Activated T-cell treated with anti-CD3 and anti-CD28 coated beads for 1 hour (primary cell): ENCODE measurements around the gene GAPDHS.
A peak's percentile ranks its signal among the peaks of the same experiment; 100 is the strongest.

Experiments used
- DNase-seq: peaks from one replicate; pipeline ENCODE4 v3.0.0-alpha.2; 2020; ENCODE audit warnings: low read depth

GAPDHS gene

DNA sequence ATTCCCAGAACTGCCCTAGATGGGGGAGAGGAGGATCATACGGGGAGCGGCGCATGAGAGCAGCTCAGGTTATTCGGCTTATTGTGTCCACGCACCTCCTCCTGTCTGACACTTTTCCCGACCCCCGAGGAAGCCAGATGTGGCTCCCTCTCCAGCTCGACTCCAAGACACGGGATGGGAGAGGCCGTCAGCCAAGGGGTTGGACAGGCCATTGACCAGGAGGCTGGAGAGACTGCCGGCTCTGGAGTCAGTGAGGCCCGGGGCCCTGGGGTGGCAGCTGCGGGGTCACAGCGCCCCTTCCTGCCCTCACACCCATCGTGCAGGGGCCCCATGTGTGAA, 22.7 kb upstream of the GAPDHS start:
- no peak for DNase-seq

DNA sequence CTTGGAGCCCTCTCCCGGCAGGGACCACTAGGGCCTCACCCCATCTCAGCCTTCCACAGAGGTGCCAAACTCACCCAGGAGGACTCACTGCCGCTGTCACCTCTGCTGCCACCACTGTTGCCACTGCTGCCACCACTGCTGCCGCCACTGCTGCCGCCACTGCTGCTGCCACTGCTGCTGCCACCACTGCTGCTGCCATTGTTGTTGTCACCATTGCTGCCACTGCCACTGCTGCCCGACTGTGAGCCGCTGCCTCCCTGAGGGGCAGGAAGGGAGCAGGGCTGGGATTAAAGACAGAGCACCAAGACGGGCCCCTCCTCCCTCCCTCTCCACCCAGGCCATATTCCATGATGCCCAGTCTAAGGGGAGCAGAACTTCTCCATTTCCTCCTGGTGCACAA, 21.9 kb upstream of the GAPDHS start:
- no peak for DNase-seq

- no peak for DNase-seq
Observed at GRCh38 chr19:35512831-35513627, 20.2 kb upstream of the GAPDHS start.

DNA sequence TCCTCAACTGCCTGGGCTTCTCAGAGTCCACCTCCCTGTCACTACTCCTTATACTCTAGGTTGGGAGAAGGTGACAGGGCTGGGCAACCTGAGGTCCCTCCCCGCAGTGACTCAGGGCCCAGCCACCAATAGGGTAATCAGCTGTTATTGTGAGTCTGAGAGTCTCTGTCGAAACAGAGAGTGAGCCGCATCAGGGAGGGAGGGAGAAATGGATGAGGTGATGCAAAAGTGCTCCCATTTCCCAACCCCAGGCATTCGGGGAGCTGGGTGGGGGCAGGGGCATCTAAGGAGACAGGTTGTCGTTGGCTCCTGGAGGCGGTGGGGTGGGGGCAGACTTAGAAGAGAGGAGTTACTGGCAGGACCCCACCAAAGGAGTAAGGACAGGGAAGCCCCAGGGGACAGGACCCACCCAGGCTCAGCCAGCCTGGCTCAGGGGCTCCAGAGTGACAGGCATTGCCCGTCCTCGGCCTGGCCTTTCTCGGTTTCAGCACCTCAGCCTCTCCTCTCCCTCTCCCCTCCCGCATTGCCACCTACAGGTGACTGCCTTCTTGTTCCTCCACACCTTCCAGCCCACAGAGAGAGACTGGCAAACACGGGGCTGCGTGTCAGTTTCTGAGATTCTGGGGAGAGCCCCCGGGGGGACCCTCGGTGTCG, 19.5 kb upstream of the GAPDHS start, which contains the start of gene DMKN:
TSS of gene DMKN (minus strand) at position 22 of the 654 bp plus-strand sequence. CDS start 174 bp downstream, outside the sequence.
- DNase-seq = no peak

DNA sequence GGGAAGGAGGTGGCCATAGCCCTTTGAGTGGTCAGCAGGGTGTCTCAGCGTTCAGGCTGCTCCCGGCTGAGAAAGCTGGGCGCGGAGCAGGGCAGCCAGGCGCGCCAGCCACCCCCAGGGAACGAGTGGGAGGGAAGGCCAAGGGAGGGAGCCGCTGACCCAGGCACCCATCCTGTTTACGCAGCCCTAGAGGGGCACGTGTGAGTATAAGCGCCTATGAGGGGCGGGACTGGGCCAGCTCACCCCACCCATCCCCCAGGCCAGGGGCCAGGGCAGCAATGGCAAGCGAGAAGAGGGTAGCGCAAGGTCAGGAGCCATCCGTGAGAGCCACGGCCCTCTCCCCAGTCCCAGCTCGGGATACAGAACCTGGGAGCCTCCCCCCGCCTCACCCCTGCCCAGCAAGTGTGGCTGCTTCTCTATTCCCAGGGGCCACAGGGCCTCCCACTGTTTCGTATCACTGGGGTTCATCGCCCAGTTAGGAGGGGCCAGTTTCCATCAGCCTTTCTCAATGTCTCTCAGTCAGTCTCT, 18.9 kb upstream of the GAPDHS start:
- no peak for DNase-seq

- no peak for DNase-seq
Observed at GRCh38 chr19:35516310-35516709, 16.9 kb upstream of the GAPDHS start.

- DNase-seq = no peak
Observed at GRCh38 chr19:35517342-35517741, 15.9 kb upstream of the GAPDHS start.

- no peak for DNase-seq
Observed at GRCh38 chr19:35518313-35518712, 14.9 kb upstream of the GAPDHS start.

- no peak for DNase-seq
Observed at GRCh38 chr19:35519291-35519690, 14.0 kb upstream of the GAPDHS start.

GRCh38 chr19:35521124-35521743, 12.0 kb upstream of the GAPDHS start:
- no peak for DNase-seq

- no peak for DNase-seq
Observed at GRCh38 chr19:35522745-35523327, 10.4 kb upstream of the GAPDHS start.

DNA sequence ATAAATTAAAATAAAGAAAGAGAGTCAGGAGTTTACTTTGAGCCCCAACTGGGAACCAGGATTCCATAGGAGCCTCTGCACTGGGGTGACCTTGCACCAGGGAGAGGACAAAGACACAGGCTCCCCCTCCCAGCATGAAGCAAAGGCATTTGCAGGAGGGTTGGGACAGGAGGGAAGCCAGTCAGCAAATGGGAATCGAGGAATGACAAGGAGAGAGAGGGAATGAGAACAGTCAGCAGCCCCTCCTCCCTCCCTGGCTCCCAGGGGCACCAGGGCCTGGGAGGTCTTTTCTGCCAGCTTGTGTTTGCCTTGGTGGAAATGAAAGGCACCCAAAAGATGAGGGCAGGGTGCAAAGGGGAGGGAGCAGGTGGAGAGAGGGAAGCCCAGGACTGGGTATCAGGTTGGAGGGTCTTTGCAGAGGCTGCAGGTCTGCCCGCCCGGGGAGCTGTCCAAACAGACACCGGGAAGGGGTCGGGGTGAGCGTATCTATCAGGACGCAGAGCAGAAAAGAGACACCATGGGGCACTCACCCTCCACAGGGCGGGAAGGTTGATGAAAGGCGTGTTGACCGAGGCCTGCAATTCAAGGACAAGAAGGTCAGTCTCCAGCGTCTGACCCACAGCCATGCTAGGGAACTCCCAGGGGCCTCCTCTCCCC, 8.9 kb upstream of the GAPDHS start:
- DNase-seq = no peak

GRCh38 chr19:35525873-35526272, 7.4 kb upstream of the GAPDHS start:
- no peak for DNase-seq

GRCh38 chr19:35528218-35529038, 4.8 kb upstream of the GAPDHS start, which contains the start of gene SBSN:
Gene SBSN, minus strand, starts transcription at chr19:35528311. Its CDS starts 30 bp downstream, at chr19:35528281.
- DNase-seq = no peak

- DNase-seq = no peak
Observed at GRCh38 chr19:35529241-35530218, 3.7 kb upstream of the GAPDHS start.

GRCh38 chr19:35531291-35531690, 2.0 kb upstream of the GAPDHS start:
- DNase-seq = no peak

DNA sequence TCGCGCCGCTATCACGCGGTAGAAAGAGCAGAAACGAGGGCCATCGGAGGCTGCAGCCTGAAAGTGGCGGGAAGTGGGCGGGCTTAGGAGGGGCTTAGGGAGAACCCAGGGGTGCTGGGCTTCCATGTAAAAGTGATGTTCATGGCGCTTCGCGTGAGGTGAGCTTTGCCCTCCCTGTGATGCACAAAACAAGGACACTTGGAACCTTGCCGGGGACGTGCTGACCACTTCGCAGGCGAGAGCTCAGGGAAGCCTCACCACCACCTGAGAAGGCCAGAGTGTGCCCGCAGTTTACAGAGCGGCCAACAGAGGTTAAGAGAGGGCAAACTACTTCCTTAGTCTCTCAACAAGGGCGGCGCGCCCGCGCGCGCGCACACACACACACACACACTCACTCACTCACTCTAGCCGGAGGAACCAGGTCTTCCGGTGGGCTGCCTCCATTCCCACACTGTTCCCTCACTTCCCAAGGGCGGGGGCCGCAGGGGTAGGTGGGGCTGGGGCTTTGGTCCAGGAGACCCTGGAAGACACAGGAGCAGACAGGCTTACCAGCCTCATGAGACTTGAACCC, 651 bp downstream of the GAPDHS start:
- DNase-seq = peak; percentile 31

- DNase-seq = no peak
Observed at GRCh38 chr19:35534803-35535480, 1.7 kb downstream of the GAPDHS start.

DNA sequence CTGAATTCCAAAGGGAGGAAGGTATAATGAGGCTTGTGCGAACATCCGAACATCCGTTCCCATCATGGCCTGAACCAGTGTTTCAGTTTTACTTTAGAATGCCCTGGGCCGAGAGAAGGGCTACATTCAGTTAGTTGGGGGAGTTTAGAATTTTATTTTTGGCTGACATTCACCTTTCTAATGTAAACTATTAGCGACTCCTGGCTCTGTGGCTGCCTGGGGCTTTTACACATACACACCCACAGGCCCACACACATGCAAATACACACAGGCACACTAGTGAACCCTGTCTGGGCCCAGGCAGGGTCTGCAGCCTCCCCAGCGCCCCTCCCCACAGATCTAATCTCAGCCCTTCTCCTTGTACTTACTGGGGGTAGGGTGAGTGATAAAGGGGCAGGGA, 6.1 kb downstream of the GAPDHS start:
- no peak for DNase-seq
